NCI-H774 (cell line): ENCODE data around the gene VSIG2.
"Not testable (repeated sequence)": the region's sequence is repeated elsewhere in the genome, so short reads cannot be mapped to it uniquely, and the experiment has no call there.

Experiments used
- DNase-seq: peaks from one replicate; lab custom pipeline; 2025; lab: John Stamatoyannopoulos, UW

Gene VSIG2

GRCh38 chr11:124751741-124752470 lies at the start of gene VSIG2:
VSIG2 (minus strand) TSS chr11:124752255; CDS start chr11:124752137, 118 bp downstream.
- no peak for DNase-seq

- no peak for DNase-seq
Measured at GRCh38 chr11:124801014-124801413, 49.0 kb upstream of the VSIG2 start.

- DNase-seq = peak; percentile 68
Measured at GRCh38 chr11:124800226-124800929, 48.3 kb upstream of the VSIG2 start, which contains the start of gene MSANTD2. MSANTD2 (minus strand) TSS chr11:124800406; CDS start chr11:124800380, 26 bp downstream.

- no peak for DNase-seq
Measured at GRCh38 chr11:124799348-124800225, 47.5 kb upstream of the VSIG2 start.

GRCh38 chr11:124798991-124799347 lies 46.9 kb upstream of the VSIG2 start:
- DNase-seq = no peak

GRCh38 chr11:124796312-124796711 lies 44.3 kb upstream of the VSIG2 start:
- DNase-seq = no peak

GRCh38 chr11:124793466-124794278 lies 41.6 kb upstream of the VSIG2 start:
- peak; percentile 16 for DNase-seq

- DNase-seq = no peak
Measured at GRCh38 chr11:124791626-124792341, 39.7 kb upstream of the VSIG2 start.

GRCh38 chr11:124788521-124788920 lies 36.5 kb upstream of the VSIG2 start:
- no peak for DNase-seq

GRCh38 chr11:124784051-124784450 lies 32.0 kb upstream of the VSIG2 start:
- DNase-seq = no peak

- DNase-seq = no peak
Measured at GRCh38 chr11:124783002-124783401, 30.9 kb upstream of the VSIG2 start.

- no peak for DNase-seq
Measured at GRCh38 chr11:124779568-124779967, 27.5 kb upstream of the VSIG2 start.

GRCh38 chr11:124778281-124778680 lies 26.2 kb upstream of the VSIG2 start:
- no peak for DNase-seq

- DNase-seq = no peak
Measured at GRCh38 chr11:124776865-124777645, 25.0 kb upstream of the VSIG2 start.

GRCh38 chr11:124770959-124771358 lies 18.9 kb upstream of the VSIG2 start:
- DNase-seq = not testable (repeated sequence)

- no peak for DNase-seq
Measured at GRCh38 chr11:124769806-124770774, 18.0 kb upstream of the VSIG2 start.

GRCh38 chr11:124768914-124769313 lies 16.9 kb upstream of the VSIG2 start:
- DNase-seq = no peak

GRCh38 chr11:124766156-124766555 lies 14.1 kb upstream of the VSIG2 start:
- DNase-seq = no peak
